Measurements from ENCODE around the gene SAP30L. TPM values are rescaled to one million over a fixed set of nuclear protein-coding genes. Genes with fewer than 3 reads are reported as not detected.

SAP30L gene
- polyA plus RNA-seq, 1 donor: 61.3 TPM

GRCh38 chr5:154460172-154460571, 14.4 kb downstream of the SAP30L start:
- DNase-seq: no peak

DNA sequence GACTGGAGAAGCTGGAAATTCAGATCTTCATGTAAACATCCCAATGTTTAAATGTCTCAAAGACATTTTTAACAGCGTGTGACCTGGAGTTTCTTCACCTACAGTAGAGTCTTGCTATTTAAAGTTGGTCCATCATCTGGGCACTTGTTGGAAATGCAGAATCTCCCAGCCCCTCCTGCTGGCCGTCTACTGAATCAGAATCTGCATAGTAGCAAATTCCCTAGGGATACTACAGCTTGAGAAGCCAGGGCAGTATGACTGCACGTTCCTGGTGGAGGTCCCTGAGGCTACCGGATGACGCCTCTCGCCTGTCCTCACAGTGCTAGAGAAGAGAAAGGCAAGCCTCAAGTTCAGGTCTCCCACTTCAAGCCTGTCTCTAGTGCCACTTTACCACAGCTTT, 15.7 kb downstream of the SAP30L start:
- no peak for DNase-seq

GRCh38 chr5:154464438-154464837, 18.6 kb downstream of the SAP30L start:
- no peak for DNase-seq

DNA sequence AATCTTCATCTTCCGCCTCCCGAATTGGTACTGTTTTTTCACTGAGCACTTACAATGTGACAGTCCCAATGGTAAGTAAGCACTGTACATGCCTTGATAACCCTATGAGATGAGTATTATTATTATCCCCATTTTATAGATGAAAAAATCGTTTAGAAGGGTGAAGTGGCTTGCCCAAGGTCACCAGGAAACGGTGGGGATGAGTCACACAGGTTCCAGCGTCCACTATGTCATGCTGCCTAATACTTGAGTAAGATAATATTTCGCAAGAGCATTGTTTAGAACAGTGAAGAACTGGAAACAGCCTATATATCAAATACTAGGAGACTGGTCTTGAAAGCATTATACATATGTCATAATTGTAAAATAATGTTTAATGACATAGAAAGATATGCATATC, 19.4 kb downstream of the SAP30L start:
- DNase-seq: no peak

GRCh38 chr5:154466147-154466546, 20.4 kb downstream of the SAP30L start:
- no peak for DNase-seq

DNA sequence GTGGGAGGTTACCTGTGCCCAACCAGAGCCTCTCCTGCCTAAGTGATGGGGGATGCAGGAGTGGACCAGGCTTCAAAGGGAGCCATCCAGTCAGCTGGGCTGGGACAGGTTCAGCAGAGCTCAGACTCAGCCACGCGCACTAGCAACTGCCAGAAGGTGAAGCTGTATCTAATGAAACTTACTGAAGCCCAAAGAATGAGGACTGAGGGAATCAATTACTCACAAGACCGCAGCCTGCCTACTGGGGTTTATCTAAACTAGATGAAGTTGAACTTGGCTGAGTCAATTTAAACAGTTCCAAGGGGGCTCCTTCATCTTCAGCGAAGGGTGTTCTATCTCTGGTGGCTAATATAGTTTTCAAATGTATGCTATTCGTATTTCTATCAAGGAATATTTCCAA, 20.9 kb downstream of the SAP30L start:
- DNase-seq: no peak

DNA sequence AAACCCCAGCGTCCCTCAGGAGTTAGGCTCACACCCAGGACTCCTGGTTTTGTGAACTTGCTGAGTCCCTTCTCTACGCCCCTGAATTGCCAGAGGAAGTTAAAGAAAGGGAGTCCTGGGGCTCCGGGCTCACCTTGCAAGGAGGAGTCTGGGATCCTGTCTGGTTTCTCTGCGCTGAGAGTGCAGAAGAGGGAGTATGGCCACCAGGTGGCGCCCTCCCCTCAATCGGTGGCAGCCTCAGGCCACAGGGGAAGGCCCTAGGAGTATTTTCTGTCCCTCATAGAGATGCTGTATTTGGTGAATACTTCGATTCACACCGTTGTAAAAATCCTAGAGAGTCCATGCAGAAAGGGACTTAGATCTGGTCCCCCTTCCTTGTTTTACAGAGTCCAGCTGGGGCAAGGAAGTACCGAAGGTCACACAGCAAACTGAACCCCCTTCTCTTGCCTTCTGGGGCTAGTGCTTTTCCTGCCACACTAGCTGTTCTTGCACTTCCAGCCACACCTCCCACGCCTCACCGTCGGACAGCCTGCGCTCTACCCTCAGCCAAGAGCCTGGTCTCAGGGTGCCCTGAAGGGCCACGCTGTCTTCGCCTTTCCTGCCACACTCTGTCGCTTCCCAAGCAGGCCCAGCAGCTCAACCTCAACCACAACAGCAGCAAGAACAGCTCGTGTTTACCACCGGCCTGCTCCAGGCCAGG, 22.0 kb downstream of the SAP30L start:
- no peak for DNase-seq

- no peak for DNase-seq
These were observed 24.3 kb downstream of the SAP30L start for GRCh38 chr5:154470137-154470536.

- no peak for DNase-seq
These were observed 25.4 kb downstream of the SAP30L start for GRCh38 chr5:154470947-154471870.

GRCh38 chr5:154472871-154473580, 27.2 kb downstream of the SAP30L start:
- no peak for DNase-seq

- no peak for DNase-seq
These were observed 27.9 kb downstream of the SAP30L start for GRCh38 chr5:154473581-154474283.

- no peak for DNase-seq
These were observed 28.9 kb downstream of the SAP30L start for GRCh38 chr5:154474396-154475334.

- no peak for DNase-seq
These were observed 30.0 kb downstream of the SAP30L start for GRCh38 chr5:154475591-154476353.

DNA sequence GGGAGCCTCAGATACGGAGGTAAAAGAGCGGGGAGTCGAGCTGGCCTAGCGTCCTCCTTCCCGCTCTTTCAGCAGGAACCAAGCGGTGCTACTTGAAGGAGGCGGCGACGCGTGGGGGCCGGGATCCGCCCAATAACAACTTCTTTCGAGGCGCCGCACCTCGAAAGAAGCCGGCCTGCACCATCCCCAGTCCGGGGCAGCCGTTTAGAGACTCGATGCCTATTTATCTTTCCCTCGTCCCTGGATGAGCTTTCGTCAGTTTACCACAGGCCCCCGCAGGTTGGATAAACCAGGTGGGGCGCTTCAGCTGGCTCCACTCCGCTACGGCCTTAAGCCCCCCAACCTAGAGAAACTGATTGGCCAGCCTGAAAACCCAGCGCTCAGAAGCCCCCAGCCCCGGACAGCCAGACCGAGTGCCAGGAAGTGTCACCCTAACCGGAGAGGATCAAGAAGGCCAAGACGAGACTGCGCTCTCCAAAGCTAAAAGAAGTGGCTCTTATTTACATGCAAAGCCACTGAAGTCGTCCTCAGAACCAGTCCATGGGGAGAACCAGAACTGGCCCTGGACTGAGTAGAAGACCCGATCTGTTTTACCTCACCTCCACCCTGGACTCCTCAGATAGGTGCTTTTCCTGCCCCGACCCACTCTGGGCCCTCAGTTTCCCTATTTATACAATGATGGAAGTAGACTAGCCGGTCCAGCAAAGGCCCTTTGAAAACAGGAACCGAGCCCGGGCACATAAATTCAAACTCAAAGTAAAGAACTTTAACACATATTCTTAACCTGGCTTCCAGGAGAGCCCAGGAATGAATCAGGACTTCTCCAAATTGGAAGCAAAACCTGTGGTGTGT, 30.8 kb downstream of the SAP30L start:
- no peak for DNase-seq

DNA sequence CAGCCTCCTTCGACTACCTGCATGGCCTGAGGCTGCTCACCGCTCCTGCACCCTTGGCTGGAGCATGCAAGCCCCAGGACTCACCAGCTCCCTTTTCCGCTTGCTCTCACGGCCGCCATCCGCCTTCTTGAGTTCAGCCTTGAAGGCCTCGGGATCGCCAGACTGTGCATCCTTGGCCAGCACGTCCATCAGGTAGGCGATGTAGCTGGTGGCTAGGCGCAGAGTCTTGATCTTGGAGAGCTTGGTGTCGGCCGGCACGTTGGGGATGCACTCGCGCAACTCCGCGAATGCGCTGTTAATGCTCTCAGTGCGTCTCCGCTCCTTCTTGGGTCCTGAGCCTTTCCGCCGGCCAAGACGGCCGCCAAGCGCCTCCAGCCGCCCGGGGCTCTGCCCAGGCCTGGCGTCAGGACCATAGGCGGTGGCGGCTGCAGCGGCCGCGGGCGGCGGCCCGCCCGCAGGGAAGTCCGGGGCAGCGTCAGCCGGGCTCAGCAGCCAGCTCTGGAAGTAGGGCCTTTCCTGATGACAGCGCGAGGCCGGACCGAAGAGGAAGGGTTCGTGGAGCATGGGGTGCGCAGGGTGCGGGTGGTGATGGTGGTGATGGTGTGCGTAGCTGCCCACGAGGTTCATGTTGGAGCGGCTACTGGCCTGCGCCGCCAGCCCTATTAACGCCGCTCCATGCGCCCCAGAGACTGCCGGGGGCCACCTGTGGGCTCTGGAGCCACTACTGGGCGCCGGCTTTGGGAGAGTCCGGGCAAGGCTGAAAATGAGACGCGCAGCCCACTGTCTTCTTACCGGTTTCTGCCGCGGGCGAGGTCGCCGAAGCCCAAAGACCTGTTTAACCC, 31.8 kb downstream of the SAP30L start:
- DNase-seq: no peak

DNA sequence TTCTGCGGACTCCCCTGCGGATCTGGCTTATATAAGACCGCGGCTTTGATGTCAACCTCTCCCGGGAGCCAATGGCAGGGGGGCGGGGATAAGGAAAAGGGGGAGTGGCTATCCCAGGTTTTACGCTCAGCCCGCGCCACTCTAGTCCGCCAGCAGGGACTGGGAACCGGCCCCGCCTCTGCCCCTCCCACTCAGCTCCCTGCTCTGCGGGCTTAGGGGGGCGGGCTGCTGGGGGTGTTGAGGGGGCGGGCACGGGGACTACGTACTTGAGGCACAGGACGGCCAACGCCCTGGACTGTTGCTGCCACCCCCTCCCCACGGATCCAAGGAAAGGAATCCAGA, 32.4 kb downstream of the SAP30L start, which contains the start of gene HAND1:
Gene HAND1, minus strand, starts transcription at position 4 of the 342 bp plus-strand sequence. CDS start 219 bp downstream, outside the sequence.
- DNase-seq: no peak

DNA sequence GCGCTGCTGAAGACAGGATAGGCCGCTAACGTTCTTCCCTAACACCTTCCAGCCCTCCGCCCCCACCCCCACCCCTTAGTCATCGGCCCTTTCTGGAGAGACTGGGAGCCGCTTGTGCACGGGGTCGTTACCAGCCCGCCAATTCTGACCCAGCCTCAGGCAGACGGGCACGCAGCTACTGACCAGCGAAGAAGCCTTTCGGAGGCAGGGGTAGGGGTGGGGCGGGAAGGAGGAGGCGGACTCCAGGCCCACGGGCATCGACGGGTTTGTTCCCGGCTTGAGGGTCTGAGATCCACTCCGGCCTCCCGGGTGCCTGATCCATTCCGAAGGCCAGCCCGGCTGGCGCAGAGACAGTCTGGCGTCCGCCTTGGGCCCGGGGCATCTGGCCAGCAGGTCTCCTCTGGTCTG, 33.0 kb downstream of the SAP30L start:
- DNase-seq: no peak

Data from left kidney (tissue), 2 donors.